GM12801 (cell line): Measurements from ENCODE around the gene CDK9.

Experiments used
- TF ChIP-seq, protein P1 (sequence below): IDR thresholded peaks from one replicate; pipeline ENCODE4 v1.5.1; 2011; ENCODE audit warnings: control low read depth; ENCODE audit not compliant: insufficient read length; ENCODE audit errors: extremely low read depth

CDK9 gene

GRCh38 chr9:127778280-127779135 is 7.3 kb upstream of the CDK9 start, which contains the start of gene SH2D3C:
SH2D3C (minus strand) TSS chr9:127778666; CDS start chr9:127778627, 39 bp downstream.
- TF ChIP-seq, protein P1, sequence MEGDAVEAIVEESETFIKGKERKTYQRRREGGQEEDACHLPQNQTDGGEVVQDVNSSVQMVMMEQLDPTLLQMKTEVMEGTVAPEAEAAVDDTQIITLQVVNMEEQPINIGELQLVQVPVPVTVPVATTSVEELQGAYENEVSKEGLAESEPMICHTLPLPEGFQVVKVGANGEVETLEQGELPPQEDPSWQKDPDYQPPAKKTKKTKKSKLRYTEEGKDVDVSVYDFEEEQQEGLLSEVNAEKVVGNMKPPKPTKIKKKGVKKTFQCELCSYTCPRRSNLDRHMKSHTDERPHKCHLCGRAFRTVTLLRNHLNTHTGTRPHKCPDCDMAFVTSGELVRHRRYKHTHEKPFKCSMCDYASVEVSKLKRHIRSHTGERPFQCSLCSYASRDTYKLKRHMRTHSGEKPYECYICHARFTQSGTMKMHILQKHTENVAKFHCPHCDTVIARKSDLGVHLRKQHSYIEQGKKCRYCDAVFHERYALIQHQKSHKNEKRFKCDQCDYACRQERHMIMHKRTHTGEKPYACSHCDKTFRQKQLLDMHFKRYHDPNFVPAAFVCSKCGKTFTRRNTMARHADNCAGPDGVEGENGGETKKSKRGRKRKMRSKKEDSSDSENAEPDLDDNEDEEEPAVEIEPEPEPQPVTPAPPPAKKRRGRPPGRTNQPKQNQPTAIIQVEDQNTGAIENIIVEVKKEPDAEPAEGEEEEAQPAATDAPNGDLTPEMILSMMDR = no peak

GRCh38 chr9:127779136-127779981 is 6.5 kb upstream of the CDK9 start:
- TF ChIP-seq, protein P1 = no peak

DNA sequence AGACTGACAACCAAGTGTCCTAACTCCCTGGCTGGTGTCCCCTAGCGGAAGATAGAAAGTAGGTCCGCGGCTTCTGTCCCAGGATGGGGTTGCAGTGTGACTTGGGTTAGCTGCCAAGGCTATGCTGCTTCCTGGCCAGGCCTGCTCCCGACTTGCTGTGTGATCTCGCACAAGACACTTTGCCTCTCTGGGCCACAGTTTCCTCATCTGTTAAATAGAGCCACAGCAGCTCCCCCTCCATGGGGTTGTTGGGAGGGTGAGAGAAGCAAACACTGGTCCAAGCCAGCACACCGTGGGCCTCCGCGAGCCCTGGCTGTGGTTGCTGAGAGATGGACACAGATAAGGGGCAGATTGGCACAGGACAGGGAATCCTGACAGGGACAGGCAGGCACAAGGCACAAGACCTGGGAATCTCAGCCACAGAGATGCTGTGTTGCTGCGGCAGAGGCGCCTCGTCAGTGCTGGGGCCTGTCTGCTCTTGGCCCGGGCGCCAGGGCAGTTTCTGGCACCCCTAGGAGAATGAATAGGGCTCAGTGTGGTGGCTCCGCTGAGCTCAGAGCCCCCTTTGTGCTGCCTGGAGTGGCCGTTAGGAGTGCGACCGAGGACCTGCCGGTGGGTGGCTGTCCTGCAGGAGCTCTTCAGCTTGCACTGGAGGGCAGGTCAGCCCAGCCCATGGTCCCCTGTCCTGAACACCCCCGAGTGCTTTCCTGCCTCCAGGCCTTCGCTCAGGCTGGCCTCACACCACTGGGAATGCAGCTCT is 5.5 kb upstream of the CDK9 start:
- TF ChIP-seq, protein P1 = no peak

DNA sequence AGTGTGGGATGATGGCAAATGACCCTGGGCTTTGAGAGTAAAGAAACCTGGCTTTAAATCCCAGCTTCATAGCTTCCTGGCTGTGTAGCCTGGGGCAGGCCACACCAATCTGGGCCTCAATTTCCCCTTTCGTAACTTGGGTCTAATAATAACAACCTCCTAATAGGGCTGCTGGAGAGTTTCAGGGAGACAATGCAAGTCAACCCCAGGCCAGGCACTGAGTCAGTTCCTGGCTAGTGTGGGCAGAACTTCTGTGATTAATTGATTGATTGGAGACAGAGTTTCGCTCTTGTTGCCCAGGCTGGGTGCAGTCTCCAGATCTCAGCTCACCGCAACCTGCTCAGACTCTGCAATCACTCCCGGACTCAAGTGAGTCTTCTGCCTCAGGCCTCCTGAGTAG is 4.0 kb upstream of the CDK9 start:
- TF ChIP-seq, protein P1 = no peak

- TF ChIP-seq, protein P1 = no peak
These were observed 2.5 kb upstream of the CDK9 start for GRCh38 chr9:127783111-127784008.

GRCh38 chr9:127785023-127785932 is 556 bp upstream of the CDK9 start:
- TF ChIP-seq, protein P1 = no peak
